HEK293T (cell line): Measurements from ENCODE around the gene PTPN13.

ENCODE experiments used
- ARNT ChIP-seq: fragments of 450-650 bp; IDR thresholded peaks from 2 replicates; pipeline ENCODE4 v1.6.1; 2017; ENCODE audit warnings: mild to moderate bottlenecking
- SP1 ChIP-seq: fragments of 450-650 bp; IDR thresholded peaks from 2 replicates; pipeline ENCODE4 v1.6.1; 2017
- TARDBP ChIP-seq: fragments of 450-650 bp; IDR thresholded peaks from 2 replicates; pipeline ENCODE4 v1.6.1; 2016

DNA sequence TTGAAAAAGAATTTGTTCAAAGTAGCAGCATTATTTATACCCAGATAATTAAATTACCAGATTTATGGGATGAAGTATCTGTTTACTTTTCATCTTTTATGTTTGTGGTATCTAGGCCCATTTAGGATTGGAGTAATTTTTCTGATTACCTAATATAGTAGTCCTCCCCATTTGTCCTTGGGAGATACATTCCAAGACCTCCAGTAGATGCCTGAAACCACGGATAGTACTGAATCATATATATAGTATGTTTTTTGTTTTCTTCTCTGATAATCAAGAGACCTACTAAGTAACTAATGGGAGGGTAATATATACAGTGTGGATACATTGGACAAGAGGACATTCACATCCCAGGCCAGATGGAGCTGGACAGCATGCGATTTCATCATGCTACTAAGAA lies 30.7 kb upstream of the PTPN13 start:
- TF ChIP-seq TARDBP (no peak), SP1 (no peak), ARNT (no peak)
